Heart right ventricle (tissue), 16 donors: ENCODE measurements around the gene LHX6. TPM values are rescaled to one million over a fixed set of nuclear protein-coding genes. Genes with fewer than 3 reads are reported as not detected.
A peak's percentile ranks its signal among the peaks of the same experiment; 100 is the strongest.

Experiments
- ATAC-seq, 8 donors: fragments of 200-7000 bp; cut with Tn5 transposase; one replicate each; pipeline ENCODE4 v1.9.1; 2020; ENCODE audit warnings: mild to moderate bottlenecking in 8 of 8, moderate library complexity in 8 of 8, moderate number of reproducible peaks in 1 of 8
- DNase-seq, 2 donors: peaks; one replicate each; pipeline ENCODE4 v3.0.0-alpha.2; 2020
- H3K27ac ChIP-seq, 10 donors: fragments of 200-600 bp; sonication (generic) in 2 of 10; one replicate each; pipeline versions ENCODE4 v1.5.0 to v1.8.0; 2020 to 2022; ENCODE audit warnings: mild to moderate bottlenecking in 3 of 10
- H3K27me3 ChIP-seq, 7 donors: fragments of 200-600 bp; one replicate each; pipeline ENCODE4 v1.8.0; 2021 to 2022; ENCODE audit warnings: mild to moderate bottlenecking in 2 of 7
- H3K36me3 ChIP-seq, 9 donors: fragments of 200-600 bp; sonication (generic) in 1 of 9; one replicate each; pipeline versions ENCODE4 v1.5.0 to v1.8.0; 2020 to 2022; ENCODE audit warnings: mild to moderate bottlenecking in 2 of 9
- H3K4me1 ChIP-seq, 9 donors: fragments of 200-600 bp; sonication (generic) in 1 of 9; one replicate each; pipeline versions ENCODE4 v1.5.0 to v1.8.0; 2020 to 2022; ENCODE audit warnings: mild to moderate bottlenecking in 4 of 9
- H3K4me3 ChIP-seq, 10 donors: fragments of 200-600 bp; sonication (generic) in 2 of 10; one replicate each; pipeline versions ENCODE4 v1.5.0 to v1.8.0; 2020 to 2022; ENCODE audit warnings: mild to moderate bottlenecking in 7 of 10, moderate library complexity in 2 of 10
- H3K9me3 ChIP-seq, 11 donors: fragments of 200-600 bp in 10 of 11; sonication (generic) in 2 of 11; one replicate each; pipeline versions ENCODE4 v1.5.0 to v1.8.0; 2013 to 2022; ENCODE audit warnings: mild to moderate bottlenecking in 2 of 11, control low read depth in 1 of 11, moderate library complexity in 1 of 11
- WGBS, 2 donors: extraction: QIAGEN DNeasy Blood & Tissue Kit; methylation state at CpG; one replicate each; pipeline ENCODE4 v1.1.7; 2013; ENCODE audit warnings: inconsistent platforms in 1 of 2; 5-methylcytosine and 5-hydroxymethylcytosine counted together
- intact Hi-C, 10 donors: fragments of 100-400 bp; cut with DNase I; formaldehyde crosslinking; loops; one replicate each; pipeline versions ENCODE4 v1.11.1 to v1.14.2; 2022
- long read RNA-seq, 3 donors: library from polyadenylated mRNA; unstranded; transcript quantifications; one replicate each; pipeline ENCODE4 v2.0.0, GENCODE V29; 2020 to 2021
- polyA plus RNA-seq, 2 donors: library from polyadenylated mRNA; stranded (reverse); fragments of 200-250 nt; gene quantifications; one replicate each; pipeline ENCODE4 v1.2.3, GENCODE V29; 2013
- total RNA-seq, 10 donors: library from RNA; stranded (reverse); fragmentation: NEBNext Ultra II Directional in 3 of 10; extraction: Animal tissue kit (Norgen Biotek cat#: 25700) in 3 of 10; gene quantifications; one replicate each; pipeline versions ENCODE4 v1.2.1 to v1.2.4, GENCODE V29; 2021 to 2023
- TF ChIP-seq, protein P1 (sequence below), 9 donors: fragments of 200-600 bp; sonication (generic) in 2 of 9; IDR thresholded peaks; one replicate each; pipeline versions ENCODE4 v1.5.0 to v1.8.0; 2021 to 2022; ENCODE audit warnings: antibody characterized with exemption in 9 of 9, mild to moderate bottlenecking in 5 of 9, moderate library complexity in 1 of 9
- donor health status: Arrhythmogenic right ventricular cardiomyopathy.
- donor health status: ischemic (EF 13 %, LVEDD 7.1; RV severe dilation, severe dysfunction).
- donor health status: healthy with polysubstance abuse.
- donor health status: DM: no; HTN: yes; CAD: no.
- donor health status: DM: no; HTN: no; CAD: no.
- donor health status: ischemic (EF 25% LVEDD 6.9; RV normal size, moderate dysfunction).
- donor health status: ischemic (EF 25% LVEDD 5.7; RV mildly dilated, moderate dysfunction).
- donor health status: healthy.
- donor health status: DM: yes; HTN: yes; CAD: no.
- donor health status: Ischemic cardiomyopathy.
- donor health status: ischemic (EF 35%, LVEDD 5.7; RV mildly dilated, moderate dysfunction).
- donor health status: nonischemic (EF 11% LVEDD 7.7; RV severe dilation, severe dysfunction).
- donor health status: DM: yes; HTN: yes; CAD: no.
- donor health status: PGD.
- donor health status: ischemic (EF 29% LVEDD 5.4; RV normal size, mild dysfunction).
- donor health status: nonischemic (EF 23%, LVEDD 6.1; RV moderate dilation, normal function).

The LHX6 gene
- total RNA-seq (1 to 10 TPM; 1.9 to 9.4 (median 4.8) TPM), polyA plus RNA-seq (1 to 10 TPM; 7.3 to 7.5 TPM)
- long read RNA-seq, donor 1, partial matches to known transcripts, result 0 of 5 reads
- long read RNA-seq, donor 1, other reads (novel, unspliced or antisense), result 3 of 5 reads
- long read RNA-seq, donor 2, partial matches to known transcripts, result 1 of 8 reads
- long read RNA-seq, donor 2, other reads (novel, unspliced or antisense), result 4 of 8 reads
- long read RNA-seq, donor 3, transcript LHX6-204 (10 exons, 3,465 nt), result major isoform, 5 of 29 reads
- long read RNA-seq, donor 3, partial matches to known transcripts, result 14 of 29 reads
- long read RNA-seq, donor 3, other reads (novel, unspliced or antisense), result 5 of 29 reads

DNA sequence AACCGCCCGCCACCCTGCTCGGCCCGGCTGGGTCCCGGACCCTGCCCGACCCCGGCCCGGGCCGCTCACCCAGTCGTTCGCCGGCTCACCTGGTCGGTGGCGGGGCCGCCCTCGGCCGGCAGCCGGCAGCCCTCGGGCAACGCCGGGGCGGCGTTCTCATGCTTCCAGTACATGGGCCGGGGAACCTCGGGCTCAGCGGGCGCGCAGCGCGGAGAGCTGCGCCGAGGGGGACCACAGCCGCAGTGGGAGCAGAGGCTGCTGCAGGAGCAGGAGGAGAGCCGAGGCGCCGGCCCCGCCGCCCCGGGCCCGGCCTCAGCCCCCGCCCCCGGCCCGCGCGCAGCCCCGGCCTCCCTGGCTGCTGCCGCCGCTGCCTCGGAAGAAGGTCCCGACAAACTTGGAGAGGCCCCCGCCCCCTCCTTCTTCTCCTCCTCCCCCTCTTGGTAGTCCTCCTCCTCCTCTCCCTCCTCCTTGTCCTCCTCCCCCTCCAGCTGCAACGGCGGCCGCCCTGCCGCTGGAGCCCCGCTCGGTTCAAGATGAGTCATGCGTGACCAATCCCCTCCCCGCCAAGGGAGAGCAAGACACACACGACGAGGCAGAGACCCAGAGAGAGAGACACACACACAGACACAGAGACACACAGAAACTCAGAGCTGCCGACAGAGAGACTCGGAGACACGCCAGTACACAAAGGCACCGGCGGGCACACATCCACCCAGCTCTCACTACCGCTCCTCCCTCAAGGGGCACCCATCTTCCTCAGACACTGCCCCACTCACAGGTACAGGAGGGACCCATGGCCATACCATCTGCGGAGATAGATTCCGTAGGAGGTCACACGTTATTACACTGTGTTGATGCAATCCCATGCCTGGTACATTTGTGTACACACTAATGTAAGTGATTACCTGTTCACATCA is at the start of gene LHX6:
LHX6 (minus strand) TSS at position 390 of the 917 bp plus-strand sequence; CDS start at position 173, 217 bp downstream.
- peak within 1 kb of the TSS; percentile 38 to 62 (median 52) for H3K4me3 ChIP-seq
- 3 to 4% methylated on average over 60 to 70 of the region's 70 CpGs for WGBS, 2 donors
- H3K9me3 ChIP-seq, result no peaks in the 10 kb centered on the region
- H3K27me3 ChIP-seq, result peaks cover 16 to 92% (median 75%) of the 10 kb centered on the region in 7 donors
- intact Hi-C loops, result loop anchor here in 1 of 10 donors (10.0 kb wide), 1 partner anchor 116 kb away; no protein-coding TSS in a partner anchor
- ATAC-seq (peak in 4 of 8 donors; percentile 12 to 58 (median 42)), DNase-seq (no peak)
- TF ChIP-seq, protein P1, sequence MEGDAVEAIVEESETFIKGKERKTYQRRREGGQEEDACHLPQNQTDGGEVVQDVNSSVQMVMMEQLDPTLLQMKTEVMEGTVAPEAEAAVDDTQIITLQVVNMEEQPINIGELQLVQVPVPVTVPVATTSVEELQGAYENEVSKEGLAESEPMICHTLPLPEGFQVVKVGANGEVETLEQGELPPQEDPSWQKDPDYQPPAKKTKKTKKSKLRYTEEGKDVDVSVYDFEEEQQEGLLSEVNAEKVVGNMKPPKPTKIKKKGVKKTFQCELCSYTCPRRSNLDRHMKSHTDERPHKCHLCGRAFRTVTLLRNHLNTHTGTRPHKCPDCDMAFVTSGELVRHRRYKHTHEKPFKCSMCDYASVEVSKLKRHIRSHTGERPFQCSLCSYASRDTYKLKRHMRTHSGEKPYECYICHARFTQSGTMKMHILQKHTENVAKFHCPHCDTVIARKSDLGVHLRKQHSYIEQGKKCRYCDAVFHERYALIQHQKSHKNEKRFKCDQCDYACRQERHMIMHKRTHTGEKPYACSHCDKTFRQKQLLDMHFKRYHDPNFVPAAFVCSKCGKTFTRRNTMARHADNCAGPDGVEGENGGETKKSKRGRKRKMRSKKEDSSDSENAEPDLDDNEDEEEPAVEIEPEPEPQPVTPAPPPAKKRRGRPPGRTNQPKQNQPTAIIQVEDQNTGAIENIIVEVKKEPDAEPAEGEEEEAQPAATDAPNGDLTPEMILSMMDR (IDR thresholded peaks at IDR 0.05), result no peak
- peak within 1 kb of the TSS in 8 of 10 donors; percentile 19 to 70 (median 48) for H3K27ac ChIP-seq
- peaks cover 4 to 33% (median 26%) of the 10 kb centered on the region in 9 donors for H3K4me1 ChIP-seq
- H3K36me3 ChIP-seq, result no peaks in the 10 kb centered on the region

DNA sequence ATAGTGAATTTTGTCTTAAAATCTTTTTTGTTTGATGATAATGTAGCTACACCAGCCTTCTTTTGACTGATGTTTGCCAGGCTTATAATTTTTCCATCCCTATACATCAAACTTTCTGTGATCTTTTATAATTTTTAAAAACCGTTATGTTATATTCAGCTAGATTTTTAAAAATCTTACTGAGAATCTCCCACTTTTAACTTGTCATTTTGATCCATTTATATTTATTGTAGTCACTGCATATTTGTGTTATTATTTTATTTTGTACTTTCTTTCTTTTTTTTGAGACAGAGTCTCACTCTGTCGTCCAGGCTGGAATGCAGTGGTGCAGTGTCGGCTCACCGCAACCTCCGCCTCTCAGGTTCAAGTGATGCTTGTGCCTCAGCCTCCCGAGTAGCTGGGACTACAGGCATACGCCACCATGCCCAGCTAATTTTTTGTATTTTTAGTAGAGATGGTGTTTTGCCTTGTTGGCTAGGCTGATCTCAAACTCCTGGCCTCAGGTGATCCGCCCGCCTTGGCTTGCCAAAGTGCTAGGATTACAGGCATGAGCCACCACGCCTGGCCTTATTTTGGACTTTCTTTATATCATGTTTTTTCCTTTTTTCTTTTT is 48.6 kb upstream of the LHX6 start:
- DNase-seq (no peak), ATAC-seq (no peak)
- TF ChIP-seq, protein P1 (IDR thresholded peaks at IDR 0.05), result no peak
- 97 to 99% methylated on average over 10 of the region's 10 CpGs for WGBS, 2 donors
- Histone ChIP-seq H3K4me3 (no peak overlapping the region), H3K9me3 (peaks cover 0 to 28% (median 10%) of the 10 kb centered on the region in 11 donors), H3K4me1 (peaks cover 0 to 26% (median 16%) of the 10 kb centered on the region in 9 donors), H3K27me3 (no peaks in the 10 kb centered on the region), H3K27ac (no peak overlapping the region), H3K36me3 (peaks cover 0 to 66% (median 9%) of the 10 kb centered on the region in 9 donors)
- intact Hi-C loops, result no loop called here

DNA sequence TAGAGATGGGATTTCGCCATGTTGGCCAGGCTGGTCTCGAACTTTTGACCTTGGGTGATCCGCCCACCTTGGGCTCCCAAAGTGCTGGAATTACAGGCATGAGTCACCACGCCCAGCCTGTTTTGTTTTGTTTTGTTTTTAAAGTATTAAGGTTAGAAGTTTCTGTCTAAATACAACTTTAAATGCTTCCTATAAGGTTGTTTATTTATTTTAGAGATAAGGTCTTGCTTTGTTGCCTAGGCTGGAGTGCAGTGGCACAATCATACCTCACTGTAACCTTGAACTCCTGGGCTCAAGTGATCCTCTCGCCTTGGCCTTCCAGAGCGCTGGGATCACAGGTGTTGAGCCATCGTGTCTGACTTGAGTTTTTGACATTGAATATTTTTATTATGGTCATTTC is 47.3 kb upstream of the LHX6 start:
- TF ChIP-seq, protein P1 (IDR thresholded peaks at IDR 0.05), result no peak
- DNase-seq, result no peak

GRCh38 chr9:122274055-122274454 is 45.3 kb upstream of the LHX6 start:
- no peak for ATAC-seq
- peaks cover 0 to 62% (median 16%) of the 10 kb centered on the region in 9 donors for H3K36me3 ChIP-seq
- intact Hi-C loops, result no loop called here
- H3K4me1 ChIP-seq, result peaks cover 0 to 7% (median 0%) of the 10 kb centered on the region in 9 donors
- 90 to 95% methylated on average over 2 of the region's 2 CpGs for WGBS, 2 donors
- DNase-seq, result no peak
- TF ChIP-seq, protein P1 (IDR thresholded peaks at IDR 0.05), result no peak
- H3K9me3 ChIP-seq, result peaks cover 0 to 28% (median 10%) of the 10 kb centered on the region in 11 donors
- no peak overlapping the region for H3K27ac ChIP-seq
- H3K4me3 ChIP-seq, result no peak overlapping the region
- H3K27me3 ChIP-seq, result no peaks in the 10 kb centered on the region

More for the DNA sequence above, 47.3 kb upstream of the LHX6 start:
- H3K36me3 ChIP-seq, result peaks cover 0 to 67% (median 16%) of the 10 kb centered on the region in 9 donors
- no peak overlapping the region for H3K27ac ChIP-seq
- H3K9me3 ChIP-seq, result peaks cover 0 to 28% (median 10%) of the 10 kb centered on the region in 11 donors
- no peaks in the 10 kb centered on the region for H3K27me3 ChIP-seq
- peaks cover 0 to 14% (median 6%) of the 10 kb centered on the region in 9 donors for H3K4me1 ChIP-seq
- no peak for ATAC-seq
- WGBS, 2 donors, result 95 to 97% methylated on average over 7 of the region's 7 CpGs
- no peak overlapping the region for H3K4me3 ChIP-seq
- intact Hi-C loops, result no loop called here
